H9 (cell line): ENCODE data around the gene JMJD8. TPM values are rescaled to one million over a fixed set of nuclear protein-coding genes. Genes with fewer than 3 reads are reported as not detected.

Experiments used
- DNase-seq: peaks from one replicate; pipeline ENCODE4 v3.0.0-alpha.2; 2017
- H2AFZ ChIP-seq: one replicate; pipeline ENCODE4 v1.6.1; 2013; ENCODE audit warnings: mild to moderate bottlenecking, low read length, control low read depth, moderate library complexity
- H2AK5ac ChIP-seq: 2 replicates; pipeline ENCODE4 v1.6.1; 2013; ENCODE audit warnings: low read length, control low read depth, mixed read lengths; ENCODE audit not compliant: insufficient read length
- H2BK120ac ChIP-seq: one replicate; pipeline ENCODE4 v1.6.1; 2013; ENCODE audit warnings: low read depth, mild to moderate bottlenecking, low read length, control low read depth, inconsistent platforms; ENCODE audit not compliant: poor library complexity, severe bottlenecking
- H2BK12ac ChIP-seq: 2 replicates; pipeline ENCODE4 v1.6.1; 2013; ENCODE audit warnings: low read length, control low read depth, mixed read lengths, low read depth; ENCODE audit not compliant: insufficient read length
- H2BK15ac ChIP-seq: 2 replicates; pipeline ENCODE4 v1.6.1; 2013; ENCODE audit warnings: low read depth, low read length, control low read depth
- H2BK20ac ChIP-seq: one replicate; pipeline ENCODE4 v1.6.1; 2013; ENCODE audit warnings: low read depth, mild to moderate bottlenecking, low read length, control low read depth, inconsistent platforms; ENCODE audit not compliant: poor library complexity, severe bottlenecking
- H2BK5ac ChIP-seq: 2 replicates; pipeline ENCODE4 v1.6.1; 2013; ENCODE audit warnings: low read length, control low read depth, mixed read lengths; ENCODE audit not compliant: insufficient read length
- H3K14ac ChIP-seq: 2 replicates; pipeline ENCODE4 v1.6.1; 2013; ENCODE audit warnings: low read length, control low read depth; ENCODE audit not compliant: insufficient read depth
- H3K18ac ChIP-seq: 2 replicates; pipeline ENCODE4 v1.6.1; 2013; ENCODE audit warnings: low read depth, mild to moderate bottlenecking, mixed read lengths, low read length, control low read depth; ENCODE audit not compliant: insufficient read length
- H3K23ac ChIP-seq: 2 replicates; pipeline ENCODE4 v1.6.1; 2013; ENCODE audit warnings: low read length, control low read depth, mixed read lengths, low read depth; ENCODE audit not compliant: insufficient read length
- H3K23me2 ChIP-seq: 2 replicates; pipeline ENCODE4 v1.6.1; 2013; ENCODE audit warnings: low read depth, mild to moderate bottlenecking, mixed read lengths, low read length, control low read depth; ENCODE audit not compliant: insufficient read length, poor library complexity, severe bottlenecking
- H3K27ac ChIP-seq: 2 replicates; pipeline ENCODE4 v1.5.1; 2013; ENCODE audit warnings: low read length, control low read depth, mixed read lengths, low read depth; ENCODE audit not compliant: insufficient read length
- H3K27me3 ChIP-seq: 2 replicates; pipeline ENCODE4 v1.6.1; 2013; ENCODE audit warnings: low read length, control low read depth, inconsistent platforms; ENCODE audit not compliant: insufficient read depth
- H3K4ac ChIP-seq: 2 replicates; pipeline ENCODE4 v1.6.1; 2013; ENCODE audit warnings: low read depth, mild to moderate bottlenecking, control low read depth, inconsistent platforms, low read length, moderate library complexity
- H3K4me1 ChIP-seq: 2 replicates; pipeline ENCODE4 v1.6.1; 2013; ENCODE audit warnings: low read length, control low read depth, inconsistent platforms; ENCODE audit not compliant: insufficient read depth
- H3K4me2 ChIP-seq: 2 replicates; pipeline ENCODE4 v1.6.1; 2013; ENCODE audit warnings: low read length, control low read depth, mixed read lengths; ENCODE audit not compliant: insufficient read length, insufficient read depth
- H3K56ac ChIP-seq: 2 replicates; pipeline ENCODE4 v1.6.1; 2013; ENCODE audit warnings: low read depth, mild to moderate bottlenecking, mixed read lengths, low read length, control low read depth; ENCODE audit not compliant: insufficient read length
- H3K79me1 ChIP-seq: 2 replicates; pipeline ENCODE4 v1.6.1; 2013; ENCODE audit warnings: low read depth, mild to moderate bottlenecking, moderate library complexity, low read length, control low read depth, inconsistent platforms; ENCODE audit not compliant: insufficient read depth, poor library complexity, severe bottlenecking
- H3K79me2 ChIP-seq: 2 replicates; pipeline ENCODE4 v1.6.1; 2013; ENCODE audit warnings: low read length, control low read depth, inconsistent platforms; ENCODE audit not compliant: insufficient read depth
- H3K9ac ChIP-seq: 2 replicates; pipeline ENCODE4 v1.6.1; 2013; ENCODE audit warnings: low read length, control low read depth, mixed read lengths; ENCODE audit not compliant: insufficient read length; ENCODE audit errors: extremely low read depth
- H3K9me3 ChIP-seq: one replicate; pipeline ENCODE4 v1.6.1; 2013; ENCODE audit warnings: low read depth, low read length, inconsistent platforms; ENCODE audit not compliant: control insufficient read depth
- H3T11ph ChIP-seq: one replicate; pipeline ENCODE4 v1.6.1; 2013; ENCODE audit warnings: mild to moderate bottlenecking, low read length, control low read depth, inconsistent platforms
- H4K20me1 ChIP-seq: one replicate; pipeline ENCODE4 v1.6.1; 2013; ENCODE audit not compliant: control insufficient read depth, insufficient read length, insufficient read depth
- H4K5ac ChIP-seq: 2 replicates; pipeline ENCODE4 v1.6.1; 2013; ENCODE audit warnings: low read depth, mild to moderate bottlenecking, mixed read lengths, low read length, control low read depth; ENCODE audit not compliant: insufficient read length
- H4K8ac ChIP-seq: replicated peaks from 2 replicates; pipeline ENCODE4 v1.6.1; 2013; ENCODE audit warnings: low read length, control low read depth, mixed read lengths, low read depth; ENCODE audit not compliant: insufficient read length
- H4K91ac ChIP-seq: 2 replicates; pipeline ENCODE4 v1.6.1; 2013; ENCODE audit warnings: low read depth, mild to moderate bottlenecking, moderate library complexity, mixed read lengths, low read length, control low read depth; ENCODE audit not compliant: insufficient read length
- H3K27ac Mint-ChIP-seq, 3 experiments: 2 replicates in 2 of 3; 3 replicates in 1 of 3; pipeline ENCODE4 v1.8.0; 2020 to 2021; ENCODE audit warnings: mixed read lengths in 3 of 3, mild to moderate bottlenecking in 1 of 3, moderate library complexity in 1 of 3
- H3K27me3 Mint-ChIP-seq: 2 replicates; pipeline ENCODE4 v1.8.0; 2021; ENCODE audit warnings: low read depth, mild to moderate bottlenecking, moderate library complexity, mixed read lengths
- H3K36me3 Mint-ChIP-seq, 3 experiments: 2 replicates in 2 of 3; 3 replicates in 1 of 3; pipeline ENCODE4 v1.8.0; 2020 to 2021; ENCODE audit warnings: low read depth in 3 of 3, mixed read lengths in 3 of 3; ENCODE audit not compliant: insufficient read depth in 1 of 3
- H3K4me1 Mint-ChIP-seq, 2 experiments: 2 replicates each; pipeline ENCODE4 v1.8.0; 2020; ENCODE audit warnings: mixed read lengths in 2 of 2
- H3K4me3 Mint-ChIP-seq, 2 experiments: 2 replicates in 1 of 2; 3 replicates in 1 of 2; pipeline ENCODE4 v1.8.0; 2020 to 2021; ENCODE audit warnings: mild to moderate bottlenecking in 2 of 2, mixed read lengths in 2 of 2, moderate library complexity in 1 of 2
- H3K9me3 Mint-ChIP-seq, 2 experiments: 2 replicates in 1 of 2; 3 replicates in 1 of 2; pipeline ENCODE4 v1.8.0; 2020; ENCODE audit warnings: mild to moderate bottlenecking in 2 of 2, mixed read lengths in 2 of 2, moderate library complexity in 1 of 2
- CTCF ChIP-seq: fragments of 200-600 bp; sonication (generic); conservative IDR thresholded peaks from 3 replicates; pipeline ENCODE4 v1.8.0; 2021; ENCODE audit warnings: antibody characterized with exemption, mild to moderate bottlenecking
- WGBS: extraction: QIAGEN DNeasy Blood & Tissue Kit; methylation state at CpG from one replicate; pipeline ENCODE4 v1.1.7; 2013; ENCODE audit warnings: missing lambda C conversion rate, low lambda C conversion rate, mixed read lengths; ENCODE audit not compliant: insufficient read length; ENCODE audit errors: extremely low coverage; 5-methylcytosine and 5-hydroxymethylcytosine counted together
- total RNA-seq: library from RNA; stranded (reverse); gene quantifications from 2 replicates; pipeline ENCODE4 v1.2.1, GENCODE V29; 2021

JMJD8 gene
- total RNA-seq, 1 experiment from 2014 or later, result 52.7 TPM

DNA sequence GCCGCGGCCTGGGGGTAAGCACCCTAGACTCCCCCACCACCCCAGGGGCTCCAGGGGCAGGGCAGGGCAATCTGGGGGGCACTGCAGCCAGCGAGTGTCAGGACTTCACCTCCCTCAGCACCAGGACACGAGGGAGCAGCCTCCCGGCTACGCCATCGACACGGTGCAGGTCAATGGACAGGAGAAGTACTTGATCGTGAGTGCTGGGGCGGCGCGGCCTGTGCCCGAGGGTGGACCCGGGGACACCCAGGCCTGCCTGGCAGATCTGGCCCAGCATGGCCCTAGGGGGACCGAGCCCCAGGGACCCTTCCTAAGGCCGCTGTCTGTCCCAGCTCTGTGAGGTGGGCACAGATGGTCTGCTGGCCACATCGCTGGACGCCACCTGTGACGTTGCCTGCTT, 11.8 kb downstream of the JMJD8 start:
- no peak for DNase-seq
- no peak overlapping the region for H2AK5ac ChIP-seq

More for the DNA sequence above, 11.8 kb downstream of the JMJD8 start:
- H3K23me2 ChIP-seq, result peaks cover 6% of the 10 kb centered on the region
- no peak overlapping the region for H4K5ac ChIP-seq
- H3K9ac ChIP-seq, result no peak overlapping the region
- H3K27ac Mint-ChIP-seq, result no peak overlapping the region
- no peak overlapping the region for H3K18ac ChIP-seq
- no peak overlapping the region for H4K91ac ChIP-seq
- no peak overlapping the region for H2BK15ac ChIP-seq
- no peak overlapping the region for H3K4me2 ChIP-seq
- H3K4me1 ChIP-seq, result no peaks in the 10 kb centered on the region
- H3K9me3 ChIP-seq, result no peaks in the 10 kb centered on the region
- H3K27me3 Mint-ChIP-seq, result peaks cover 3% of the 10 kb centered on the region; the same call in 1 of the 2 replicates
- no peak overlapping the region for H3K4me3 Mint-ChIP-seq
- no peaks in the 10 kb centered on the region for H3K9me3 Mint-ChIP-seq
- no peak overlapping the region for H3K56ac ChIP-seq
- H2BK12ac ChIP-seq, result no peak overlapping the region
- TF ChIP-seq CTCF, result no peak
- no peaks in the 10 kb centered on the region for H4K20me1 ChIP-seq
- H3K36me3 Mint-ChIP-seq, result peaks cover 11 to 27% (median 27%) of the 10 kb centered on the region in 3 experiments; a peak in 6 of 7 replicates
- H2BK120ac ChIP-seq, result no peak overlapping the region
- no peaks in the 10 kb centered on the region; the same call in 1 of the 2 replicates for H3K79me2 ChIP-seq
- no peak overlapping the region for H3K14ac ChIP-seq
- H3K27me3 ChIP-seq, result no peaks in the 10 kb centered on the region
- no peak overlapping the region for H3K23ac ChIP-seq
- H2BK5ac ChIP-seq, result no peak overlapping the region
- no peaks in the 10 kb centered on the region for H3K79me1 ChIP-seq
- no peak overlapping the region for H4K8ac ChIP-seq
- H3K27ac ChIP-seq, result no peak overlapping the region
- no peak overlapping the region for H2BK20ac ChIP-seq
- peaks cover 13 to 16% of the 10 kb centered on the region in 2 experiments for H3K4me1 Mint-ChIP-seq
- no peak overlapping the region for H3T11ph ChIP-seq
- H3K4ac ChIP-seq, result no peak overlapping the region
- no peak overlapping the region for H2AFZ ChIP-seq
- WGBS, result no CpG with 5 or more reads among the region's 19 CpGs
